Occipital lobe (tissue), 3 donors: ENCODE results near the gene LYRM4. TPM values are rescaled to one million over a fixed set of nuclear protein-coding genes. Genes with fewer than 3 reads are reported as not detected.
"Not testable (repeated sequence)": the region's sequence is repeated elsewhere in the genome, so short reads cannot be mapped to it uniquely, and the experiment has no call there.

Experiments used
- DNase-seq: peaks from one replicate; lab custom pipeline; 2025; lab: John Stamatoyannopoulos, UW
- small RNA-seq: library from RNA; depleted of rRNA; stranded (forward); fragments of <200 nt; gene quantifications from one replicate; pipeline ENCODE3, GENCODE V24; 2014
- total RNA-seq: library from RNA; depleted of rRNA; stranded (reverse); fragments of >200 nt; gene quantifications from one replicate; pipeline ENCODE4 v1.2.3, GENCODE V29; 2014

The LYRM4 gene
- total RNA-seq, 1 donor from 2014 or later = 16.2 TPM

DNA sequence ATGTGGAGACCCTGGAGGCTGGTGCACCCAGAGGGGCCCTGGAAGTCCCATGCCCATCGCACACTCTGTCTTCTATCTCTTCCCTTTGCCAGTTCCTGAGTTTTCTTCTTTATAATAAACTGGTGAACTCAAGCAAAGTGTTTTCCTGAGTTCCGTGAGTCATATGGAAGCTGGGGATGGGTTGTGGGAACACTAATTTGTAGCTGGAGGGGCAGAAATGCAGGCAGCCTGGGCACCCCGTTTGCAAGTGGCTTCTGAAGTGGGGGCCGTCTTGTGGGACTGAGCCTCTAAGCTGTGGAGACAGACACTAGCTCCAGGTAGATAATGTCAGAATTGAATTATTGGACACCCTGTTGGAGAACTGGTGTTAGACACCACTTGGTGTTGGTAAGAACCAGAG lies 178.8 kb downstream of the LYRM4 start:
- DNase-seq = no peak

DNA sequence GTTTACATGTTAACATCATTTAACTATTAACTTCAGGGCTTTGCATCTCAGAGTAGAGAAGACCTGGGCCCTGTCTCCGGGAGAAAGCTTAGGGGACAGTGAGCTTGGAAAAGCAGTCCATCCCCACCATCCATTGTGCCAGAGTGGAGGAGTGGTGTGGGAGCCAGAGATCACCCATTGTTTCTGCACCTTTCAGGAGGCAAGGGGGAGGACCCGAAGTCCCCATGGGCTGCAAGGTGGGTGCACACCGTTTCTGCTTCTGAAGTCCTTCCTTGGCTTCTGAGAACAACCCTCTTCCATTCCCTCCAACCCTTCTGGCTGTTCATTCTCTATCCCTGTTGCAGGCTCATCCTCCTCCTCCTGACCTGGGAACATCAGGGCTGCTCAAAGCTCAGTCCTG lies 179.6 kb downstream of the LYRM4 start:
- no peak for DNase-seq

DNA sequence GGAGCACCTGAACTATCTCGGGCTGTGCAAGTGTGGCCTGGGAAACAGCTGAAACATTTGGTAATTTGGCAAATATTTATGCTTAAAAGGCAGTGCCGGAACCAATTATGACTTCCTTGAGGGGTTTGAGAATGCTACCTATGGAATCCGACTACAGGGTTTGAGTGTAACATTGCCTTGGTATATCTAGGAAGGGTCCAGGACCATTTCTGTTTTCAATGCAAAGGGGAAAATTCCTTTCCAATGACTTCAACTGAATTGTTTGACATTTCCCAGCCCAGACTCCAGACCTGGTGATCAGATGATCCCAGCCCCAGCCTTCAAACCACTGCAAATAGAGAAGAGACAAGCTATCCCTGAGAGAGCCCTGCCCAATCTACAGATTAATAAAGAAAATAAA lies 180.2 kb downstream of the LYRM4 start:
- no peak for DNase-seq

GRCh38 chr6:5079692-5080091 lies 181.1 kb downstream of the LYRM4 start:
- no peak for DNase-seq

DNA sequence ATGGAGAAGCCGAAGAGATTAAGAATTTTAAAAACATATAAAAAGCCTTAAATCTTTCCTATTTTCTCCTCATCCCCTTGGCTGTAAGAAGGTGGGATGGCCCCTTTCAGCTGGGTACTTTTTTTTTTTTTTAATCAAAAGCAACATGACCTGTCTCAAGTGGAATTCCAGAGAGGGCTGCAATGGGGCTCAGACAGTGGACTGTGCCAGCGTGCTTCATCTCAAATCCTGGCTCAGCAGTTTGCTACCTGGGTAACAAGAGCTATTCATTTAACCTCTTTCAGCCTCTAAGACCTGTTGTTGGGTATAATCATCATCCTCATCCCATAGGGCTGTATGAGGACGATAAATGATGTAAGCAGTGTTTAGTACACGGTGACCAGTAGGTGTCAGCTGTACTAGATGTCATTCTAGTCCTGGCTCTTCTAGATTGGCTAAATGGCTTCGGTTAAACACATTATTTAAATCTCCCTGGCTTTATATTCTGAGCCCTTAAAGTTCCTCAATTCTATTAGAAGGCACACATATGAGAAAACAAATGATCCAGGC lies 182.6 kb downstream of the LYRM4 start:
- DNase-seq = no peak

GRCh38 chr6:5076931-5077330 lies 183.8 kb downstream of the LYRM4 start:
- DNase-seq = no peak

DNA sequence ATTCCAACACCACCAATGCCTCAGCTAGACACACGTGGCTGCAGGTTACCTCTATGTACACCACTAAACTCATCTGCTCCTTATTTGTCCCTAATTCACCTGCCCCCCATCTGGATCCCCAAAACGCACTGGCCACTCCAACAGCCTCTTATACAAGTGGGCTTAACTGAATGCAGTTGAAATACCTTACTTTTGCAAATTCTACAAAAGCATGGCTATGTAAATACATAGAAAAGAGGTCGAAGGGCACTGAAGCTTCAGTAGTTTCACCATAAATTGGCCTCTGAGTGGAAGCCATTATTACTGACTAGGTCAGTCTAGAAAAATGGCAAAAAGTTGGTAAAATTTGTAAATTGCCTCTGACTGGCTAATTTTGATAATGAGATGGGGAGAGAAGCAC lies 186.8 kb downstream of the LYRM4 start:
- DNase-seq = no peak

- DNase-seq = no peak
These were observed 188.3 kb downstream of the LYRM4 start for GRCh38 chr6:5072440-5072839.

DNA sequence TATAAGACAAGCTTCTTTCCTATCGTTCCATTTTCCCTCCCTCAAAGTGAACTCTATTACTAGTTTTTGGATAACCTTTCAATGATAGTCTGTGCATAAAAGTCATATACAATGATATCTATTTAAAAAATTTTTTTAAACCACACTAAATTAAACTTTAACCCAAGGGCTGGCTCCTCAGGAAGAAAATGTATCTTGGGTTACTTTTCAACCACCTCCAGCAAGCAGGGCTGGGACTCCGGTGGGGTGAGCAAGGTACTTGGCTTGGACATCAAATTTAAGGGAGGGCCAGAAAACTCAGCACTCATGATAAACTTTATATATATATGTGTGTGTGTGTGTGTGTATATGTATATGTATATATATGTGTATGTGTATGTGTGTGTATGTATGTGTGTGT lies 189.5 kb downstream of the LYRM4 start:
- no peak for DNase-seq

GRCh38 chr6:5068153-5068751 lies 192.5 kb downstream of the LYRM4 start:
- DNase-seq = no peak

GRCh38 chr6:5067305-5067704 lies 193.4 kb downstream of the LYRM4 start:
- DNase-seq = no peak

GRCh38 chr6:5066456-5067093 lies 194.2 kb downstream of the LYRM4 start:
- DNase-seq = no peak

- no peak for DNase-seq
These were observed 197.1 kb downstream of the LYRM4 start for GRCh38 chr6:5063617-5064016.

- DNase-seq = no peak
These were observed 199.6 kb downstream of the LYRM4 start for GRCh38 chr6:5061152-5061551.

- DNase-seq = not testable (repeated sequence)
These were observed 200.3 kb downstream of the LYRM4 start for GRCh38 chr6:5060439-5060838.

- DNase-seq = no peak
These were observed 201.5 kb downstream of the LYRM4 start for GRCh38 chr6:5059036-5059896.

Small RNAs within 50 kb of the gene (small RNA-seq; reads per million reads assigned to genes)
- gene MIR3691 = not detected

Other genes with a start within 250 kb of the LYRM4 start
- 1.2 TPM for gene PPP1R3G, start 175.6 kb downstream of the LYRM4 start, total RNA-seq
- gene FARS2, start 563 bp upstream of the LYRM4 start, total RNA-seq = 24.8 TPM